NCI-H446 treated with DMSO at 0.1 percent for 48 hours (cell line): Measurements from ENCODE around the gene ATL3.
"Not testable (repeated sequence)": the region's sequence is repeated elsewhere in the genome, so short reads cannot be mapped to it uniquely, and the experiment has no call there.

Experiments used
- DNase-seq: peaks from one replicate; lab custom pipeline; 2025; lab: John Stamatoyannopoulos, UW

ATL3 gene

DNA sequence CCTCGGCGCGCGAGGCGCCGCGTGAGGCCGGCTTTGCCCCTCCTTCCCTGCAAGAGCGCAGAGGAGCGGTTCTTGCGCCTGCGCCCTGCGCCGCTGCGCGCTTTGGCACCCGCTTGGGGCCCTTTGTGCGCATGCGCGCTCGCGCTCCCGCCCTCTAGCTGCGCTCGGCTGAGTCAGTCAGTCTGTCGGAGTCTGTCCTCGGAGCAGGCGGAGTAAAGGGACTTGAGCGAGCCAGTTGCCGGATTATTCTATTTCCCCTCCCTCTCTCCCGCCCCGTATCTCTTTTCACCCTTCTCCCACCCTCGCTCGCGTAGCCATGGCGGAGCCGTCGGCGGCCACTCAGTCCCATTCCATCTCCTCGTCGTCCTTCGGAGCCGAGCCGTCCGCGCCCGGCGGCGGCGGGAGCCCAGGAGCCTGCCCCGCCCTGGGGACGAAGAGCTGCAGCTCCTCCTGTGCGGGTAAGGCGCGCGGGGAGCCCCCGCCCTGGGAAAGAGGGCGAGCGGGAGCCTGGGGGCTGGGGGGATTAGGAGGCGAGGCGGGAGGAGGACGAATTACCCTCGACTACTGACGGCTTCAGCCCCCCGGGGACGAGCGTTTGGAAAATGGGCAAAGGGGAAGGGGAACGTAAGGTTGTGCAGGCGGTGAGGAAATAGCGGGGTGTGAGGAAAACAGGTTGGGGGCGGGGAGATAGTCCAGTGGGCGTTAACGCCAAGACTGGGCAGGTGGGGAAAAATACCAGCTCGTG lies 10.3 kb upstream of the ATL3 start, which contains the start of gene RTN3:
TSS of gene RTN3 (plus strand) at position 180 of the 745 bp plus-strand sequence. CDS start at position 317, 137 bp downstream.
- peak; percentile 97 for DNase-seq

DNA sequence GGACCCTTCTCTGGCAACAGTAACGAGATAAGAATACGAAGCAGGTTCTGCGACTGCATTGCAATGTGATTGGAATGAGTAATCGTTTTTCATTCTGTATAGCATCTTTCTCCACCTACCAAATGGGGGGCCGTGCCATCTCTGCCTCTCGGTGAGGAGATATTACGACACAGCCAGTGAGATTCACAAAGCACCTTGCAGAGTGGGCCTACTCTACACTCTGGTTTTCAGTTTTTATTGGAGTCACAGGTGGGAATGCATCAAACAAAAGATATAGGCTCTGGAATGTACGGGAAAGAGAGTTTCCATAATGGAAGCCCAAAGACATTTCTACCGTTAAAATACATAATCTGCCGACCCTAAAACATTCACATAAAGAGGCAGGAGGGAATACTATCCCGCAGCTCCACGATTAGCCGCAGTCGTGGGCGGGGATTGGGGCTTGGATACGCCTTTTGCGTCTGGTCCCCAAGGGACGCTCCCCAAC lies 9.7 kb upstream of the ATL3 start:
- no peak for DNase-seq

DNA sequence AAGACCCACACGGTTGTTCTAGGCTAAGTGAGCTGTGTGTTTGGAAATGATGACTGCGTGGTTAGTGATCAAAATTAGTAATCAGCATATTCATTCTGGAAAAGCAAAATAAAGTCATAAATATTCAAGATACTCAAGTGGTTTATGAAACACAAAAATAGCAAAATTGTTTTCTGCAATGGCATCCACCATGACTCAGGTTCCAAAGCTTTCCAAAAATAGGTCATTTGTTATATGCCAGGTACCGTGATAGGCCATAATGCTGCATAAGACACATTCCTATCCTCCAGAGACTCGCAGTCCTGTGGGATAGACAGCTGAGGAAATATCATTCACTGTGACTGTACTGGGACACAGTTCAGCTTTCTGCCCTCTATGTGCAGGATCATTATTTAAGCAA lies 2.4 kb upstream of the ATL3 start:
- no peak for DNase-seq

DNA sequence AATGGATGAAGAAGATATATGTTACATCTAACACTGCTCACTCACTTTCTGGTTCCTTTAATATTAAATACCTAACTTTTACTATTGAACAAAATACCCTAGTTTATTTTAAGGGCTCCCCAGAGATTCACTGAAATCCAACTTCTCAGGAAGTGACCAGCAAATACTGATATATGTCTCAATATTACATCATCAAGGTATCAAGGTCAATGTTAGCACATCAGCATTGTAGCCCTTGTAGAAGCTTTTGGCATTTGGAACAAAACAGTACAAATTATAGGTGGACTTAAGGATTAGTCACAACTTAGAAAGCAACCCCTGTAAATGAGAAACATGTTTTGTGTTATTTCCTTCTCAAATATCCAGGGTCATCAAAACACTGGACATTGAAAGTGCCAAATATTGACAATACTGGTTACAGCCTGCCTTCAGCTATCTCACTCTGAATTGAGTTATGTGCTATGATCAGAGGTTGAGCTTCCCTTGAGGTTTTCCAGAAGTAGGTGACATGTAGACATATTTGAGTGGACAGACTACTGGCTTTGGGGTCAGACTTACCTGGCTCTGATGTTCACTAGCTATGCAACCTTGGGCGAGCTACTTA lies 1.9 kb upstream of the ATL3 start:
- no peak for DNase-seq

DNA sequence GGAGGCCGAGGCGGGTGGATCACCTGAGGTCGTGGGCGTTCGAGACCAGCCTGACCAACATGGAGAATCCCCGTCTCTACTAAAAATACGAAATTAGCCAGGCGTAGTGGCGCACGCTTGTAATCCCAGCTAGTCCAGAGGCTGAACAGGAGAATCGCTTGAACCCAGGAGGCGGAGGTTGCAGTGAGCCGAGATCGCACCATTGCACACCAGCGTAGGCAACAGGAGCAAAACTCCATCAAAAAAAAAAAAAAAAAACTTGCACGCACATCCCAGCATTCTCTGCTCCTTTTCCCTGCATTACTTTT lies 934 bp upstream of the ATL3 start:
- no peak for DNase-seq

DNA sequence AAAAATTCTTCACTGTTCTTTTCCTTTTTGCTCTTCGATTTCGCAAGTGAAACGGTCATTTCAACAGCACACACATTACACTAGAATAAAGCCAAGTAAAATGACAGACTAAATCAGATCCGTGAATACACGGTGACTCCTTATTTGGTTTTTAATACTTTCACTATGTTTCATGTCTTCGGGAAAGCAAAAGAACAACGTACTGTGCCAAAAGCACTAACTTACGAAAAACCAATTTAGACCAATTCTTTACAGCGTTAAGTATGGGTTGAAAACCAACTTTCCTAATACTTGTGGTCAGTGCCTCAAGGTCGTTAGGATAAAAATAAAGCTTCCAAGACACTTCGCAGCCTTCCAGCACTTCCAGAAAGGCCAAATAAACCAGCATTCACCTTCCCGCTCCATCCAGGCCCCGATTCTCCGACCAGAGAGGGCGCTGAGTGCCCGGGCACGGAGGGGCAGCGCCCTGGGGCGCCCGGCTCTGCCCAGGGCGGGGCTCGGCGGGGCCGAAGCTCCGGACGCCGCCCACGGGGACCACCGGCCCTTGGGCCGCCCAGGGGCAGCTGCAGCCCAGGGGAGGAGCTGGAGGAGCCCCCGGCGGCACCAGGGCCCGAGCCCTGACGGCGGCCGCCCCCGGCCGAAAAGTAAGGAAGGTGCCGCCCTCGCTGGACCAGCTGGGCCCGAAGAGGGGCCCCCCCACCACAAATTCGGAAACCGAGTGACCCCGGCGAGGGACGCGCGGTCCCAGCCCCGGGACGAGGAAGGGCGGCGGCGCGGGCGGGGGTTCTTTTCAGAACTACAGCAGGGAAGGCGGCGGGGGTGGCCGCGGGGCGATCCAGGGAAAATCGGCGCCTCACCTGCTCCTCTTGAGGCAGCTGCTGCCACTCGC lies 499 bp downstream of the ATL3 start:
- no peak for DNase-seq

DNA sequence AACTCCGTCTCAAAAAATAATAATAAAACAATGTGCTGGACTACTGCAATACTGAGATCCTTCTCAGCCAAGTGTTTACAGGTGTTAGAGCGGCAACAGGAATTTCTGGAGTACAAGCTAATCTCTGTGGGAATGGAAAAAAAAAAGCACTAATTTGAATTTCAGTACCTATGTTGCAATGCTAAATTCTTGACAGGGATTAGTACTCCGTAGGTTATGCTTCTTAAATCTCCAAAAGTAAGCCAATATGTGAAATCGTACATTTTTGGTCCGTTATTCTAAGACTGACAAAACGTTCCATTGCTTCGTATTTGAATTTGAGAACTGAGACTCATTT lies 1.1 kb downstream of the ATL3 start:
- DNase-seq: no peak

DNA sequence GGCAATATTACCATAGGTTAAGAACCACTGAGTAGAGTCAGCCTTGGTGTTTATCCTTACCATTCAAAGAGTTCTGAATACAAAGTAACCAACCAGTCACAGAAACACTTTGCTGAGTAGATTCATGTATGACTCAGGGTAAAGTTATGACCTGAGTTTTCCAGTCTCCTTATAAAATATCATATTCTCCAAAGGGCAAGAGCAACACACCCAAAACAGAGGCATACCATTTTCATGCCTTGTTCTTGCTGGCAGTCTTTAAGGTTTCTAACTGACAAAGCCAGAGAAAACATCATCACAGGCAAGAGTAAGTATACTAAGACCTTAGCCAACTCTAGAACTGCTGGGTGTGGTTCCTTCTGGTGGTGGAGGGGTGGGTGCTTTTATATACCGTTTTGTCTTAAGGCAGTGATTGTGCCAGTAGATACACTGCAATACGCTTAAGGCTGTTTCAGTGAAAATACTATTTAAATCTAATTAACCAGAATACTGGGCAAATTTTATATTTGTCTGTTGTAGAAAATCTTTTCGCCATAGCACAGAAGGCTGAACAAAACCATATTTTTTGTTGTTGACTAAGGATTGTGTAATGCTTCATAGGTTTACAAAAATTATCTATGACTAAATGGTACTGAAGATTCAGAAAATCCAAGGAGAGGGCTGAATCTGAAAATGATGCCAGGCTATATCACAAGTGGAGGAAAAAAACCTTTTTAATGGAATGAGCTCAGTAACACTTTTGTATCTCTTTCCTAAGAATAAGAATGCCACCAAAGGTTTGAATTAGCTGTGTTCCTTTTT lies 3.0 kb downstream of the ATL3 start:
- no peak for DNase-seq

DNA sequence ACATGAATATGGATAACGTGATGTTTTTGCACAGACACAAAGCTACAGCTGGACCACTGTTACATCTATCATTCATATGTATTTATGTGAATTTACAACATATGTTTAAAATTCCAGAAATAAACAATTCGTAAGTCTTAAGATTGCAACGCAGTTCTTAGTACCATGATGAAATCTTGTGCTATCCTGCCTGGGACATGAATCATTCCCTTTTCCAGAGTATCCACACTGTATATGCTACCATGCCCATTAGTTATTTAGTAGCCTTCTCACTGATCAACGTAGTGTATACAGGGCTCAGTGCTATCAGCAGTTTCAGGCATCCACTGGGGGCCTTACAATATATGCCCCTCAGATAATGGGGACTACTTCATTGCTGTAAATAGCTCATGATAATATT lies 4.3 kb downstream of the ATL3 start:
- DNase-seq: no peak

DNA sequence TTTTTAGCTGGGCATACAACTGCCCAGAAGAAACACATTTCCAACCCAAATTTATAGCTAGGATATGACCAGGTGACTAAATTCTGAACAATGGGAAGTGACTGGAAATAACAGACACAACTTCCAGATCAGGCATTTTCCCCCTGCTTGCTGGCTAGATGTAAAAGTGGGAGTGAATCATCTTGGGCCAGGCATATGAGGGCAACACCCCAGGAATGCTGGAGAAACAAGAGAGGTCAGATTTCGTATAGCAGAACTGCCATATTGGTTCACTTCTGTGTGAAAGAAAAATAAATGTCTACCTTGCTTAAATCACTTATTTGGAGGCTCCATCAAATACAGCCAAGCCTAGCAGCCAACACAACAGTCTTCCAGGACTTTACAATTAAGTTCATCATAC lies 7.4 kb downstream of the ATL3 start:
- no peak for DNase-seq

DNA sequence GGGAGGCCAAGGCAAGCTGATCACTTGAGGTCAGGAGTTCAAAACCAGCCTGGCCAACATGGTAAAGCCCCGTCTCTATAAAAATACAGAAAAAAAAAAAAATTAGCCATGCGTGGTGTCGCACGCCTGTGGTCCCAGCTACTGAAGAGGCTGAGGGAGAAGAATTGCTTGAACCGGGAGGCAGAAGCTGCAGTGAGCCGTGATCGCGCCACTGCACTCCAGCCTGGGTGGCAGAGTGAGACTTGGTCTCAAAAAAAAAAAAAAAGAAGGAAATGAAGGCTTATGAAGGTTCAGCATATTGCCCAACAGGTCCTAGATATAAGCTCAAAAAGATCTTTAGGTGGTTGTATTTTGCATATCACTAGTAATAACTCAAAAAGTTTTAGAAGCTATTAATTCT lies 10.2 kb downstream of the ATL3 start:
- no peak for DNase-seq

DNA sequence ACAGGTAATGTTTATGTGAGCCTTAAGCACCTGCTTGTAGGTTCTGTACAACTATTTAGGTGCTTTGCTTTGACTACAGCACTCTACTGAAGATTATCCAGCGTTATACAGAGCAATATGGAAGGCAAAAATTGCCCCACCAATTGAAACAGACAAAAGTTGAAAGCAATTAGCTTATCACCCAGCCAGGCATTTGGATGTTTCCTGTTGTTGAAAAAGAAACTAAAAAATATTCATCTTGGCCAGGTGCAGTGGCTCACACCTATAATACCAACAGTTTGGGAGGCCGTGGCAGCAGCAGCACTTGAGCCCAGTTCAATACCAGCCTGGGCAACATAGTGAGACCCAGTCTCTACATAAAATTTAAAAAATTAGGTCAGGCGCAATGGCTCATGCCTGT lies 18.5 kb downstream of the ATL3 start:
- no peak for DNase-seq

DNA sequence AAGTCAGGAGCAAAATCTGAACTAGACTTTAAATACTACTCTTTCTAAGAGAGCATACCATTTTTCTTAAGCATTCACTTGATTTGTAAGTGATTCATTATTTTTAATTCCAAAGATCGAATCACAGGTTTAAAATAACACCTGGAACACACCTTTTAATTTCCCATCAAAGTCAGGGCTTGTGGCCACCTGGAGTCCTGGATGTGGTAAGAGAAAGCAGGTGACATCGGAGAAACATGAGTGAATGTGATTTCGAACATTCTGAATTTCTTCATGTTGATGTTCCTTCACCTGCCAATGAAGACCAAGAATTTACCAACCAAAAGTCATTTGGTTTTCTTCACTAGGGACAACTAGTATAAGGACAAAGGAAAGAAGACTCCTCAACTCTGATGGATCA lies 28.0 kb downstream of the ATL3 start:
- DNase-seq: no peak

DNA sequence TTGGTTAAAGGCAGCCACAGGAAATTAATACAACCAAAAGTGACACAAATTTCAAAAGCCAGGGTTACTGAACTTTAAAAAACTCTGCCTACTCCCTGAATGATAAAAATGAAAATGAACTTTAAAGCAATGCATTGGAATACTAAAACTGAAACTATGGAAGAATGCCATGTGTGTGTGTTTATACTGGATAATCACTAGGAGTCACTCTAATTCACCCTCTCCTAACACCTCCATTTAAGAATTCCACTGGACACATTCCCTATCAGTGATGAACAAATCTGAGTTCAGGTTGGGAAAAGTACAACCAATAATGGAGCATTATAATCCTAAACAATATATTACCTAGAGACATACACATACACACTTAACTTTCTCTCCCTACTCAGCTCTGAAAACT lies 29.4 kb downstream of the ATL3 start:
- DNase-seq: no peak

DNA sequence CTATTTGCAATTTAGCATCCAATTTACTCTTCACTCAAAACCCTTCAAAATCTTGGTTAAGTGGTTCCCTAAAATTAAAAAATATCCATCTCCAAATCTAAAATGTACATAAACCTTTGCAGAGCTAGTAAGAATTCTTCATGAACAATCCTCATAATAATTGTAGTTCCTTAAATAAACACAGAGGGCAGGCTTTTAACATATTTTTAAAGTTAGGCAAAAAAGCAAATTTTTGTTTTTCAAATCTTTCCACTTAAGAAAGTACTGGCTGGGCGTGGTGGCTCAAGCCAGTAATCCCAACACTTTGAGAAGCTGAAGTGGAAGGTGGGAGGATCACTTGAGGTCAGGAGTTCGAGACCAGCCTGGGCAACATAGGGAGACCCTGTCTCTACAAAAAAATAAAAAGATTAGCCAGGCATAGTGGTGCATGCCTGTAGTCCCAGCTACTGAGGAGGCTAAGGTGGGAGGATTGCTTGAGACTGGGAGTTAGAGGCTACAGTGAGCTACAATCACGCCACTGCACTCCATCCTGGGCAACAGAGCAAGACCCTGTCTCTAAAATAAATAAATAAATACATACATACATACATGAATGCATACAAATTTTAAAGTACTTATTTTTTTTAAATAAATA lies 31.9 kb downstream of the ATL3 start:
- no peak for DNase-seq

DNA sequence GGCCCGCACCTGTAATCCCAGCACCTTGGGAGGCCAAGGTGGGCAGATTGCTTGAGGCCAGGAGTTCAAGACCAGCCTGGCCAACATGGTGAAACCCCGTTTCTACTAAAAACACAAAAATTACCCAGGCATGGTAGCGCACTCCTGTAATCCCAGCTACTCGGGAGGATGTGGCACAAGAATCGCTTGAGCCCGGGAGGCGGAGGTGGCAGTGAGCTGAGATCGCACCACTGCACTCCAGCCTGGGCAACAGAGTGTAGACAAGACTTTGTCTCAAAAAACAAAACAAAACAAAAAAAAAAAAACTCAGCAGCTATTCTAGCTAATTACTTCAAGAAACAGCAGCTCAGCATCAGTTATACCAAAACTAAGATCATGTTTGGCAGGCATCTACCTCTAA lies 32.7 kb downstream of the ATL3 start:
- DNase-seq: not testable (repeated sequence)

DNA sequence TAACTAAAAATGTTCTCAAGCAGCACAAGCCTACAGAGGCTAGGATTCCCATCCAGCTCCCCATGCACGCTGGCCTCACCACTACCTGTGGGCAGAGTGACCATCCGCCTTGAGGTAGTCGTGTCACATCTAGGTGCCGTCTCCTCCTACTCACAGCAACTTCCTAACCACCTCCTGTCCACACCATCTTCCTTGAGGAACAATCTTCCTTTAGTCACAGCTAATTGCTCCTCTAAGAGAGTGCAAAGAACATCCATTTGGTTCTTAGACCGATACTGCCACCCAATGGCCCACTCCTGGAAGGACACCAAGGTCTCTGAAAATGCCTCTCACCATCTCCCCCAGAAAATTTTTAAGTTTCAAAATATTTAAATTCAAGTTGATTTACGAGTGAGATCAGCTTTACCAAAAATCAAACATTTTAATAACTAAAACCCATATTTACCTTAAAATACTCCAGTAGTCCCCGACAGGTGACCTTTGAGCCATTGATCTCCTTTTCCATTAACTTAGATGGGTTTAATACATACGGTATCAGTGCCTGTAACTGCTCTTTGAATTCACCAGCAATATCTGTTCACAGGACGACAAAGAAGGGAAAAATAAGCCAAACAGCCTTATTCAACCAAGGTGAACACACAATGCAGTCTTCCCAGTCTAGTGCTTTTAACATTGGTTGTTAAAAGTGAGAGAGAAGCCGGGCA lies 35.3 kb downstream of the ATL3 start:
- no peak for DNase-seq

DNA sequence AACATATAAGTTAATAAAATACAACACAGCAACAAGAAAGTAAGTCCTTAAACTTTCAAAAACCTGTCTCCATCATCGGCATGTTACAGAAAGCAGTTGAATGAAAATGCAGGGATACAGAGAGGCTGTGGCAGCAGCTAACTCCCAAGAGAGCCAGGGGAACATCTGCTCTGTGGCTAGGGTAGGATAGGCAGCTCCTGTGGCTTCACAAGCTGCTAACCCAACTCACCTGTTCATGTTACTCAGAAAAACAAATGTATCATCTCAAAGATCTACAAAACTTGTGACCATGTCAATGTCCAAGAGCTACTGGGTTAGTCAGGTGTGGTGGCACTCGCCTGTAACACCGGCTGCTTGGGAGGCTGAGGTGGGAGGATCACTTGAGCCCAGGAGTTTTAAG lies 41.8 kb downstream of the ATL3 start:
- DNase-seq: no peak

DNA sequence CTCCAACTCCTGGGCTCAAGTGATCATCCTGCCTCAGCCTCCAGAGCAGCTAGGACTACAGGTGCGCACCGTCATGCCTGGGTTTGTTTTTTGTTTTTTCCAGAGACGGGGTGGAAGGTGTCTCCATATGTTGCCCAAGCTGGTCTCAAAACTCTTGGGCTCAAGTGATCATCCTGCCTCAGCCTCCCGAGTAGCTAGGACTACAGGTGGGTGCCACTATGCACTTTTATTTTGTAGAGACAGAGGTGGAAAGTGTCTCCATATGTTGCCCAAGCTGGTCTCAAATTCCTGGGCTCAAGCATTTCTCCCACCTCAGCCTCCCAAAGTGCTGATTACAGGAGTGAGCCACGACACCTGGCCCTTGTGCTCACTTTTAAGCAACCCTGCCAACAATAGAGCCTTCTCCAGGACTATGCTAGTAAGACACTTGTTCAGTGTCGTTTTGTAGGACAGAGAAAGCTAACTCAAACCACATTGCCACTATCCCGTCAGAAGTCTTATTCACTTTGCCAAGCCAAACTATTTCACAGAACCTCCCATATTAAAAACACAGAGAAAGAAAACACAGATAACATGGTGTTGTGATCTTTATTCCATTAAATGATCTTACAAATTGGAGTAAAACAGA lies 47.5 kb downstream of the ATL3 start:
- no peak for DNase-seq

DNA sequence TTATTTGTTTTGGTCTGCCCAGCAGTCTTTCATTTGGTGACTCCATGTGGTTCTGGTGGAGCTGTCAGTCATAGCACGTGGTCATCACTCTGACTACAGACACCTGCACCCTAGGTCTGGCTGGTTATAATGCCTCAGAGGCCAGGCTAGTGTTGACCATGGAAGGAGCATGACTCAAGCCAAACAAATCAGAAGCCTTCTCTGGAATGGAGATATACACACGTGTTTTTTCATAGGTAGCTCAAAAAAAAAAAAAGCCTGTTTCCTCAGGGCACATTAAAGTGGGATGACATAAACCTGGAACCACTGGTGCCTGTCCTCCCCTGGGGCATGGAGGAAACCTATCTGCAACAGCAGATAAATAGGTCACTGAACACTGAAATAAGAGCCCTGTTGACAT lies 48.9 kb downstream of the ATL3 start:
- DNase-seq: no peak

DNA sequence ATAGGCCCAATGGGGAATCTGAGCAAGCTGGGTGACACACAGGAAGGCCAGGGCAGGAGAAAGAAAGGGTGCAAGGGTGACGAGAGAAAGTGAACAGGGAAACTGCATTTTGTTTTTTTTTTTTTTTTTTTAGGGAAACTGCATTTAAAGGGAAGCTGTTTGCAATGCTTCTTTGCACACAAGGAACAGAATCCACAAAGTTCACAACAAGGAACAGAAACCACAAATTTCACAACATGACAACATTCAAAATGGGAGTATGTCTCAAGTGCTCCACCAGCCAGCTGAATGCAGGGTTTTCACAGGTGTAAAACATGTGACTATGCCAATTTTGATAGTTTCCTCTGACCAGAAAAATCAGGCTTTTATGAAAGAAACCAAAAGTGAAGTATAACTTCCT lies 50.1 kb downstream of the ATL3 start:
- DNase-seq: no peak
